IPS DF 19.7 (cell line): ENCODE data around the gene IFNL2.

Experiments
- DNase-seq: peaks from one replicate; pipeline ENCODE4 v3.0.0-alpha.2; 2013; ENCODE audit warnings: low read depth, low spot score

The IFNL2 gene

GRCh38 chr19:39318071-39318470, 49.9 kb downstream of the IFNL2 start:
- DNase-seq: no peak

GRCh38 chr19:39318690-39319089, 50.5 kb downstream of the IFNL2 start:
- DNase-seq: no peak

GRCh38 chr19:39319098-39319891, 51.1 kb downstream of the IFNL2 start:
- DNase-seq: no peak
